ENCODE results near the gene RUBCNL. TPM values are rescaled to one million over a fixed set of nuclear protein-coding genes. Genes with fewer than 3 reads are reported as not detected.

RUBCNL gene
- total and polyA plus RNA-seq, 4 donors: 1.6 to 11.5 (median 5.5) TPM

- H3K4me1 ChIP-seq (ENCODE audit: control insufficient read depth in 5 of 5, insufficient read depth in 5 of 5, low read length in 5 of 5): no peaks in the 10 kb centered on the region
- no peak for ATAC-seq (ENCODE audit: insufficient read depth, low FRiP score)
- no peaks in the 10 kb centered on the region for H3K36me3 ChIP-seq (ENCODE audit: control insufficient read depth in 4 of 4, insufficient read depth in 4 of 4, low read length in 4 of 4)
- no peak for DNase-seq
- H3K4me3 ChIP-seq: no peak overlapping the region
- WGBS, 2 donors: 84 to 91% methylated on average over 7 of the region's 7 CpGs
- no peak overlapping the region for H3K27ac ChIP-seq (ENCODE audit: low read depth in 1 of 2, low read length in 1 of 2)
- H3K9me3 ChIP-seq (ENCODE audit: control insufficient read depth in 4 of 4, insufficient read depth in 3 of 4, low read length in 3 of 4): peaks cover 0 to 3% (median 0%) of the 10 kb centered on the region in 4 donors
- TF ChIP-seq CTCF (IDR thresholded peaks at IDR 0.05; ENCODE audit: control extremely low read depth, extremely low read depth): no peak
- H3K9ac ChIP-seq (ENCODE audit: insufficient read depth in 1 of 2, low read length in 2 of 2): no peak overlapping the region
- no peaks in the 10 kb centered on the region for H3K27me3 ChIP-seq (ENCODE audit: control insufficient read depth in 3 of 3, insufficient read depth in 3 of 3, low read length in 2 of 3)
Observed at GRCh38 chr13:46361276-46361934, 25.6 kb downstream of the RUBCNL start.

GRCh38 chr13:46360604-46361003 is 26.4 kb downstream of the RUBCNL start:
- H3K9ac ChIP-seq (ENCODE audit: insufficient read depth in 1 of 2, low read length in 2 of 2): no peak overlapping the region
- peaks cover 0 to 3% (median 0%) of the 10 kb centered on the region in 4 donors for H3K9me3 ChIP-seq (ENCODE audit: control insufficient read depth in 4 of 4, insufficient read depth in 3 of 4, low read length in 3 of 4)
- H3K4me3 ChIP-seq: no peak overlapping the region
- H3K27me3 ChIP-seq (ENCODE audit: control insufficient read depth in 3 of 3, insufficient read depth in 3 of 3, low read length in 2 of 3): no peaks in the 10 kb centered on the region
- DNase-seq (no peak), ATAC-seq (ENCODE audit: insufficient read depth, low FRiP score) (no peak)
- TF ChIP-seq CTCF (IDR thresholded peaks at IDR 0.05; ENCODE audit: control extremely low read depth, extremely low read depth): no peak
- no peaks in the 10 kb centered on the region for H3K36me3 ChIP-seq (ENCODE audit: control insufficient read depth in 4 of 4, insufficient read depth in 4 of 4, low read length in 4 of 4)
- H3K4me1 ChIP-seq (ENCODE audit: control insufficient read depth in 5 of 5, insufficient read depth in 5 of 5, low read length in 5 of 5): no peaks in the 10 kb centered on the region
- 89 to 91% methylated on average over 3 of the region's 3 CpGs for WGBS, 2 donors
- H3K27ac ChIP-seq (ENCODE audit: low read depth in 1 of 2, low read length in 1 of 2): no peak overlapping the region

GRCh38 chr13:46359714-46360113 is 27.3 kb downstream of the RUBCNL start:
- no peak for DNase-seq
- ATAC-seq (ENCODE audit: insufficient read depth, low FRiP score): no peak
- Histone ChIP-seq H3K4me1 (ENCODE audit: control insufficient read depth in 5 of 5, insufficient read depth in 5 of 5, low read length in 5 of 5) (no peaks in the 10 kb centered on the region), H3K27me3 (ENCODE audit: control insufficient read depth in 3 of 3, insufficient read depth in 3 of 3, low read length in 2 of 3) (no peaks in the 10 kb centered on the region), H3K9me3 (ENCODE audit: control insufficient read depth in 4 of 4, insufficient read depth in 3 of 4, low read length in 3 of 4) (peaks cover 0 to 3% (median 0%) of the 10 kb centered on the region in 4 donors), H3K4me3 (no peak overlapping the region), H3K36me3 (ENCODE audit: control insufficient read depth in 4 of 4, insufficient read depth in 4 of 4, low read length in 4 of 4) (no peaks in the 10 kb centered on the region), H3K9ac (ENCODE audit: insufficient read depth in 1 of 2, low read length in 2 of 2) (no peak overlapping the region), H3K27ac (ENCODE audit: low read depth in 1 of 2, low read length in 1 of 2) (no peak overlapping the region)
- 61 to 79% methylated on average over 1 of the region's 1 CpG for WGBS, 2 donors
- TF ChIP-seq CTCF (IDR thresholded peaks at IDR 0.05; ENCODE audit: control extremely low read depth, extremely low read depth): no peak

Data from lung (tissue), 12 donors.